Measurements from ENCODE around the gene STEAP1.

GRCh38 chr7:90180011-90180585 lies 25.8 kb downstream of the STEAP1 start:
- TF ChIP-seq CTCF (IDR thresholded peaks at IDR 0.05) (no peak), POLR2A (IDR thresholded peaks at IDR 0.05) (no peak), EP300 (IDR thresholded peaks at IDR 0.05) (no peak)

Data from tibial nerve (tissue), 4 donors.